Stimulated activated CD4-positive, alpha-beta T cell treated with anti-CD3 and anti-CD28 coated beads, Interleukin-1b, Interleukin-23, amount 100 ng/mL, for 24 hours (primary cell): ENCODE measurements around the gene INTS3.
"Not testable (repeated sequence)": the region's sequence is repeated elsewhere in the genome, so short reads cannot be mapped to it uniquely, and the experiment has no call there.

Source experiments
- DNase-seq, 4 experiments: peaks; one replicate each; pipeline ENCODE4 v3.0.0-alpha.2; 2020; ENCODE audit warnings: low read depth in 4 of 4, low spot score in 1 of 4

The INTS3 gene

GRCh38 chr1:153754266-153754665 is 26.4 kb downstream of the INTS3 start:
- no peak for DNase-seq

GRCh38 chr1:153760440-153760839 is 32.6 kb downstream of the INTS3 start:
- no peak for DNase-seq

- no peak for DNase-seq
These were observed 35.7 kb downstream of the INTS3 start for GRCh38 chr1:153763365-153764225.

DNA sequence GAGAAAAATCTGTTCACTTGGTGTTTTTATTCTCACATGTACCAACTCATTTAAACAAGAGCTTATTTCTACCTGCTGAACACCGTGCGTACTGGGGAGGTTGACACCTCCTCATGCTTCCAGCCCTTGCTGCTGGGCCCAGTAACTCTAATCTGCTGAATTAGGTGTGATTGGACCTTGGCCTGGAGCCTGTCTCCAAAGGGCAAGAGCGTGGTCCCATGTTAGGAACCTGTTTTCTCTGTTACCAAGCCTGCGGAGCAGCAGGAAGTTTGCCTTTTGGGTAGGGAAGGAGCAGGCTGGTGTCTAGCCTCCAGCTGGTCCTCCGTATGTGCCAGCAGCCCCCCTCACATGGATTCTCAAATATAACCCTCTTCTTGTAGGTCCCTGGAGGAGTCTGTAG is 36.5 kb downstream of the INTS3 start:
- DNase-seq: no peak

DNA sequence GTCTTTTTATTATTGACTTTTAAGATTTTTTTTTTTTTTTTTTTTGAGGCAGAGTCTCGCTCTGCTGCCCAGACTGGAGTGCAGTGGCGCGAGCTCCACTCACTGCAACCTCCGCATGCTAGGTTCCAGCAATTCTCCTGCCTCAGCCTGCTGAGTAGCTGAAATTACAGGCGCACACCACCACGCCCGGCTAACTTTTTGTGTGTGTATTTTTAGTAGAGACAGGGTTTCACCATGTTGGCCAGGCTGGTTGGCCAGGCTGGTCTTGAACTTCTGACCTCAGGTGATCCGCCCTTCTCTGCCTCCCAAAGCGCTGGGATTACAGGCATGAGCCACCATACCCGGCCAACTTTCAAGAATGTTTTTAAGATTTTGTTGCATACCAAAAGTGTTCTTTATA is 38.8 kb downstream of the INTS3 start:
- not testable (repeated sequence) for DNase-seq

DNA sequence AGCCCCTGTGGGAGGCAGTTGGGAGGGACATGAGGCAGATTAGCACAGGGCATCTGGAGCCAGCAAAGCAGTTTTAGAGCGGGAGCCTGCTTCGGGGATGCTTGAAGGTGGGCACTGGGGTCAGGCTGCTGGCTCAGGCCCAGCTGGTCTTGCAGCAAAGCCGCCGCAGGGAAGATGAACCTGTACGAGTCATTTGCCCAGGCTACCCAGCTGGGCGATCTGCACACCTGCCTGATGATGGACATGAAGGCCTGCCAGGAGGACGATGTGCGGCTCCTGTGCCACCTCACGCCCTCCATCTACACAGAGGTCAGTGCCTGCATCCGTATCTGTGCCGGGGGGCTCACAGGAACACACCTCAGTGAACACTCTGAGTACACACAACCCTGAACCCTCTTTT is 39.7 kb downstream of the INTS3 start:
- DNase-seq: no peak

- no peak for DNase-seq
These were observed 40.7 kb downstream of the INTS3 start for GRCh38 chr1:153768316-153769181.

DNA sequence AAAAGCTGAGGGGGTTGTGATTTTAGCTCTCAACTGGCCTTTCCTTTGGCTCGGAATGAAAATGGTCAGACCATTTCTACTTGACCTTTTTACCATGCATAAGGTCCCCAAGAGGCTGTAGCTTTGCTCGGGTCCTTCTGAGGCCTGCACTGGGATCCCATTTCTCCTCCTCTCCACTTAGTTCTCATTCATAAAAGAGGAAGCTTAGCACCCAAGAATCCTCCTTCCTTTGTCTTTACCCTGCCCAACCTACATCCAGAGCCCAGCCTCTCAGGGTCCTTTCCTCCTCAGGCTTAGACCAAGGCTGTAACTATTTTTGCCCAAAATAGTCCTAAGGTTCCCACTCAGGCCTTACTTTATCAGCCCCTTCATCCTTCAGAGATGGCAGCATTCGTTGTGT is 41.4 kb downstream of the INTS3 start:
- DNase-seq: no peak

DNA sequence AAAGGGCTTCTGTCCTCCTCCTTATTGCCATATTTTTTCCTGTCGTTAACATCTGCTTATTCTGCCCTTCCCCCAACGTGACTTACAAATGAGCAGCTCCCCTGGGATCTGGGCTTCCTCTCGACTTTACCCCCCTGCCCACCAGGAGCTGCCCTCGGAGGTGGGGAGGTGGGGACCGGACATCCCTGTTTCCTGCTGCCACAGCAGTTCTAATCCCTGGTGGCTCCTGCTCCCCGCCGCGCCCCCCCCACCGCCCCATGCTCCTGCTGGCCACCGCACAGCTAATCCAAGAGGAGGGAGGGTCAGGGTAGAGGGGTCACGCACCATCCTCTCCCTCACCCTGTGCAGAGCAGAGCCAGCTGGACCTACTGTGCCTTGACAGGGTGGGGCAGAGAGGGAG is 42.9 kb downstream of the INTS3 start:
- no peak for DNase-seq

- DNase-seq: no peak
These were observed 43.4 kb downstream of the INTS3 start for GRCh38 chr1:153771261-153771660.

- no peak for DNase-seq
These were observed 44.2 kb downstream of the INTS3 start for GRCh38 chr1:153771841-153772593.

DNA sequence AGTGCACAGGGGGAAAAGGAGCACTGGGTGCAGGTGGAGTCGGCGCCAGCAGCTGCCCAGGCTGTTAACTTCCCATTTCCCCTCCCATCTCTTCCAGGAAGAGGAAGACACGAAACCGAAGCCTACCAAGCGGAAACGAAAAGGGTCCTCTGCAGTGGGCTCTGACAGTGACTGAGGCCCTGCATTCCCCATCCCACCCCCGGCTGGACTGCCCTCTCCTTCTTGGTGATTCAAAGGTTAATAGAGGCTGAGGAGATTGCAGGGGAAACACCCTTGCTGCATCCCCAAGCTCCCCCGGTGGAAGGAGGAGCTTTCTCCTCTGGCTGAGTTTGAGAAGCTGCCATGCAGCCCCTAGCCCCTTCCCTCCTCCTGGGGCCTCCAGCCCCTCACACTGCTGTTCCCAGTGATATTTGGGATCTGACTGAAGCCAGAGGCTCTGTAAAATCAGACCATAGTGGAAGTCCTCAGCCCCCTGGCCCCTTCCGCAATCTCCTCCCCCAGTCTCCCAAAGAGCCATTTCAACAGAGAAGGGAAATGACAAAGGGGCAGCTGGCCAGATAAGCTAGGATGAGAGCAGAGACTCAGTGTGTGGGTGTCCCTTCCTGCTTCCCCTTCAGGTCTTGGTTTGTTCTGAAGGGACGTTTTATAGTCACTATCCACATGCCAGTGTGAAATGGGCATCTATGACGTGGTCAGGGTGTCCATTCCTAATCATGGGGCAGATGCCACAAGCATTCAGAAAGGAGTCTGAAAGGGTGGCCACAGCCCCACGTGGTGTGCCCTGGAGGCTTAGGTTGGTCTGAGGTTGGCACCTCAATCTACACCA is 45.5 kb downstream of the INTS3 start:
- no peak for DNase-seq

DNA sequence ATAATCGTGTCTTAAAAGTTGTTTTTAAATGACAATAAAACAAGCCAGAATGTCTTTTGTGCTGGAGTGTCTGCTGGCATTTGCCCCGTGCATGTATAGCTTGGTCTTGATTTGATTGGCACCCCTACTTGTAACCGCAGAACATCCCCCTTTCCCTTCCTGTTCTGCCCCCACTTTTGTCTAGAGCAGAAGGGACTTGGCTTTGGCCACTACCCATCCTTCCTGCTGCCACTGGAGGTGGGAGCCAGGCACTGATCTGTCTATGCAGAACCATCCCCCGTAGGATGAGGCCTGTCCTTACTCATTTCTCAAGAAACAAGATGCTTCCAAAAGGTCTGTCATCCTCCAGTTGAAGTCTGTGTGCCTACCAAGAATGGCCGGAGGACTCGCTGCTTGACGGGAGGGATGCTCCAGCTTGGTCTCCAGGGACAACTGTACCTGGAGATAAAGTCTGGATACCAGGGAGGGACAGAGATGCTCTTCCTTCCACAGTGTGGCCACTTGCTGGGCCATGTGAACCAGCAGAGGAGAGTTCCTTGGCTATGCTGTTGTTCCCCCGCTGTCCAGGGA is 46.3 kb downstream of the INTS3 start:
- DNase-seq: no peak

- DNase-seq: peak in 1 of 4 experiments; percentile 14
These were observed 47.1 kb downstream of the INTS3 start, which contains the start of gene SLC27A3 for GRCh38 chr1:153774780-153775457. TSS of gene SLC27A3 (plus strand) at chr1:153775407. CDS start at chr1:153775498, 91 bp downstream.

DNA sequence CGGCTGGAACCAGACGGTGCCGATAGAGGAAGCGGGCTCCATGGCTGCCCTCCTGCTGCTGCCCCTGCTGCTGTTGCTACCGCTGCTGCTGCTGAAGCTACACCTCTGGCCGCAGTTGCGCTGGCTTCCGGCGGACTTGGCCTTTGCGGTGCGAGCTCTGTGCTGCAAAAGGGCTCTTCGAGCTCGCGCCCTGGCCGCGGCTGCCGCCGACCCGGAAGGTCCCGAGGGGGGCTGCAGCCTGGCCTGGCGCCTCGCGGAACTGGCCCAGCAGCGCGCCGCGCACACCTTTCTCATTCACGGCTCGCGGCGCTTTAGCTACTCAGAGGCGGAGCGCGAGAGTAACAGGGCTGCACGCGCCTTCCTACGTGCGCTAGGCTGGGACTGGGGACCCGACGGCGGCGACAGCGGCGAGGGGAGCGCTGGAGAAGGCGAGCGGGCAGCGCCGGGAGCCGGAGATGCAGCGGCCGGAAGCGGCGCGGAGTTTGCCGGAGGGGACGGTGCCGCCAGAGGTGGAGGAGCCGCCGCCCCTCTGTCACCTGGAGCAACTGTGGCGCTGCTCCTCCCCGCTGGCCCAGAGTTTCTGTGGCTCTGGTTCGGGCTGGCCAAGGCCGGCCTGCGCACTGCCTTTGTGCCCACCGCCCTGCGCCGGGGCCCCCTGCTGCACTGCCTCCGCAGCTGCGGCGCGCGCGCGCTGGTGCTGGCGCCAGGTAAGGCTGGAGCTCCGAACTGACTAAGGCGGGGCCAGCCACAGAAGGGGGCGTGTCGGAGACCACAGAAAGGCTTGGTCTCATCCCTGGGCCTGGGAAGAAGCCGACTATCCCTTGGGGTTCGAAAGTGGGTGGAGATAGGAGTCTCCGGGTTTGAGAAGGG is 47.8 kb downstream of the INTS3 start:
- DNase-seq: peak; percentile 14 to 38 (median 28)

- no peak for DNase-seq
These were observed 48.5 kb downstream of the INTS3 start for GRCh38 chr1:153776352-153776751.

GRCh38 chr1:153776845-153777370 is 49.1 kb downstream of the INTS3 start:
- DNase-seq: no peak

DNA sequence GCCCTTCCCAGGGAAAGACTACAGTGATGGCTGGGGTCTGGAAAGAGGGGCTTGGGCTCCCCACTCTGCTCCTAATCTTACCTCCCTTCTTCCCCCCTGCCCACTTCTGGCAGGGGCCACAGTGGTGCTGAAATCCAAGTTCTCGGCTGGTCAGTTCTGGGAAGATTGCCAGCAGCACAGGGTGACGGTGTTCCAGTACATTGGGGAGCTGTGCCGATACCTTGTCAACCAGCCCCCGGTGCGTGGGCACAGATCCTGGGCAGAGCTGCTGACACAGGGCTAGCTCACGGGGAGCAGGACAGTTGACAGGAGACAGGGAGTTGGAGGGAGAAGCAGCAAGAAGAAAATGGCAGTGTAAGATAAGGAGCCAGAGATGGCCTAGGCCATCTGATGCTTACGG is 49.8 kb downstream of the INTS3 start:
- no peak for DNase-seq
